ENCODE measurements around the gene PPP2R3A. TPM values are rescaled to one million over a fixed set of nuclear protein-coding genes. Genes with fewer than 3 reads are reported as not detected.
"Not testable (repeated sequence)": the region's sequence is repeated elsewhere in the genome, so short reads cannot be mapped to it uniquely, and the experiment has no call there.

PPP2R3A gene
- total and polyA plus RNA-seq, 9 donors, result 4.6 to 17.7 (median 12.2) TPM

GRCh38 chr3:136120373-136121348, 155.1 kb downstream of the PPP2R3A start:
- no peaks in the 10 kb centered on the region for H3K4me1 ChIP-seq (ENCODE audit: insufficient read depth)
- WGBS, 3 donors, result 96 to 98% (median 97%) methylated on average over 8 of the region's 8 CpGs
- intact Hi-C loops (cut with DNase I), result no loop called here

DNA sequence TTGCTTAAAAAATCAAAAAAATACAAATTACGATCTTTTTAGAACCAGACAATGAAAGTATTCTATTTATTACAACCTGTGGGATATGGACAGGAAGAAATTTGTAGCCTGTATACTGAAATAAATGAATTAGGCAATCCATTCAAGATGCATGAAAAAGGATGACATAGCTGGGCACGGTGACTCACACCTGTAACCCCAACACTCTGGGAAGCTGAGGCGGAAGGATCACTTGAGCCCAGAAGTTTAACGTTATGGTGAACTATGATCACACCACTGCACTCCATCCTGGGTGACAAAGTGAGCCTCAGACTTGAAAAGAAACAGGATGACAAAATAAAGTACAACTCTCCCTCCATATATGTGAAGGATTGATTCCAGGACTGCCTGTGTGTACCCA, 156.5 kb downstream of the PPP2R3A start:
- Histone ChIP-seq H3K36me3 (no peaks in the 10 kb centered on the region), H3K4me1 (ENCODE audit: insufficient read depth) (no peaks in the 10 kb centered on the region), H3K4me3 (no peak overlapping the region), H3K27me3 (no peaks in the 10 kb centered on the region), H3K9me3 (no peaks in the 10 kb centered on the region), H3K27ac (no peak overlapping the region)
- no peak for TF ChIP-seq POLR2A (IDR thresholded peaks at IDR 0.05)
- no peak for TF ChIP-seq EP300 (IDR thresholded peaks at IDR 0.05)
- no peak for TF ChIP-seq CTCF (IDR thresholded peaks at IDR 0.05)
- intact Hi-C loops (cut with DNase I), result no loop called here
- 92 to 94% (median 94%) methylated on average over 4 of the region's 4 CpGs for WGBS, 3 donors
- DNase-seq, result no peak

More at GRCh38 chr3:136120373-136121348, 155.1 kb downstream of the PPP2R3A start:
- TF ChIP-seq EP300 (IDR thresholded peaks at IDR 0.05) (no peak), CTCF (IDR thresholded peaks at IDR 0.05) (no peak), POLR2A (IDR thresholded peaks at IDR 0.05) (no peak)
- H3K4me3 ChIP-seq, result no peak overlapping the region
- DNase-seq, result no peak
- H3K27ac ChIP-seq, result no peak overlapping the region
- H3K36me3 ChIP-seq, result no peaks in the 10 kb centered on the region
- no peaks in the 10 kb centered on the region for H3K9me3 ChIP-seq
- H3K27me3 ChIP-seq, result no peaks in the 10 kb centered on the region

DNA sequence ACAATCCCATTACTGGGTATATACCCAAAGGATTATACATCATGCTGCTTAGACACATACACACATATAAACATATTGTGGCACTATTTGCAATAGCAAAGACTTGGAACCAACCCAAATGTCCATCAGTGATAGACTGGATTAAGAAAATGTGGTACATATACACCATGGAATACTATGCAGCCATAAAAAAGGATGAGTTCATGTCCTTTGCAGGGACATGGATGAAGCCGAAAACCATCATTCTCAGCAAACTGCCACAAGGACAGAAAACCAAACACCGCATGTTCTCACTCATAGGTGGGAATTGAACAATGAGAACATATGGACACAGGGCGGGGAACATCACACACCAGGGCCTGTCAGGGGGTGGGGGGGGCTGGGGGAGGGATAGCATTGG, 166.1 kb downstream of the PPP2R3A start:
- H3K36me3 ChIP-seq; H3K4me1 ChIP-seq (ENCODE audit: insufficient read depth); DNase-seq; intact Hi-C loops (cut with DNase I); H3K27me3 ChIP-seq; H3K9me3 ChIP-seq; H3K4me3 ChIP-seq; H3K27ac ChIP-seq: not testable (repeated sequence)
- 94 to 98% (median 95%) methylated on average over 3 of the region's 3 CpGs for WGBS, 3 donors

- WGBS, 3 donors, result 93 to 97% (median 97%) methylated on average over 1 of the region's 1 CpG
Measured at GRCh38 chr3:136134091-136134490, 168.6 kb downstream of the PPP2R3A start.

More at GRCh38 chr3:136134091-136134490, 168.6 kb downstream of the PPP2R3A start:
- TF ChIP-seq EP300 (IDR thresholded peaks at IDR 0.05) (no peak), CTCF (IDR thresholded peaks at IDR 0.05) (no peak), POLR2A (IDR thresholded peaks at IDR 0.05) (no peak)
- Histone ChIP-seq H3K27me3 (no peaks in the 10 kb centered on the region), H3K36me3 (no peaks in the 10 kb centered on the region), H3K4me1 (ENCODE audit: insufficient read depth) (no peaks in the 10 kb centered on the region), H3K9me3 (no peaks in the 10 kb centered on the region), H3K4me3 (no peak overlapping the region), H3K27ac (no peak overlapping the region)
- intact Hi-C loops (cut with DNase I), result no loop called here
- DNase-seq, result no peak

Data from ovary (tissue), 9 donors.